ENCODE data around the gene MBTPS1.

The MBTPS1 gene

DNA sequence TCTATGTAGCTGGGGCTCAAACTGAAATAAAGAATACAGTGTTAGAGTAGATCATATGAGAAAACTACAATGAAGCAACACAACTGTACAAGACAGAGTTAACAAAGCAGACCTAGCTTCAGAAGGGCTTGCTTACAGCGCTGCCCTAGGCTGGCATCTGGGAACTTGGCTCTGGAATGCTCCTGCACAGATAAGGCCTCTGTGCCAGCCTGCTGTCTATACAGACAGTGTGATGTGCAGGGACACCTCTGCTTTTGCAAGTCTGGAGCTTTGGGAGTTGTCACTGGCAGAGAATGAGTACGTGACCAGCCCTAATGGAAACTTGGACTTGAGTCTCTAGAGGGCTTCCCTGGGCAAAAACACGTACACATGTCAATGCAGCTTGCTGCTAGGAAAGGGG, 42.0 kb downstream of the MBTPS1 start:
- DNase-seq: no peak

DNA sequence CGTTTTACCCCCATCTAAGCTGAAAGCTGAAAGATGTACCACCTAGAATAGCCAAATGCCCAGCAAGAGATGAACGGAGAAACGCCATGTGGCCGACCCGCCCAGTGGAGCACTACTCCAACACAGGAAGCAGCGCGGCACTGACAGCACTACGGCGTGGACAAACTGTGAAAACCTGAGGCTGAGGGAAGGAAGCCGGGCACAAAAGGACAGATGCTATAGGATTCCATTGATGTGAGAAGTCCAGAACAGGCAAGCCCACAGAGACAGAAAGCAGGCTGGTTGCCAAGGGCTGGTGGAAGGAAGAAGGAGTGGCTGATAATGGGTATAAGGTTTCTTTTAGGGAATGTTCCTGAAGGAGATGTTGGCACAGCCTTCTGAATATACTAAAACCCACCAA, 44.7 kb downstream of the MBTPS1 start:
- DNase-seq: no peak

- no peak for DNase-seq
Observed at GRCh38 chr16:84071121-84071520, 45.6 kb downstream of the MBTPS1 start.

DNA sequence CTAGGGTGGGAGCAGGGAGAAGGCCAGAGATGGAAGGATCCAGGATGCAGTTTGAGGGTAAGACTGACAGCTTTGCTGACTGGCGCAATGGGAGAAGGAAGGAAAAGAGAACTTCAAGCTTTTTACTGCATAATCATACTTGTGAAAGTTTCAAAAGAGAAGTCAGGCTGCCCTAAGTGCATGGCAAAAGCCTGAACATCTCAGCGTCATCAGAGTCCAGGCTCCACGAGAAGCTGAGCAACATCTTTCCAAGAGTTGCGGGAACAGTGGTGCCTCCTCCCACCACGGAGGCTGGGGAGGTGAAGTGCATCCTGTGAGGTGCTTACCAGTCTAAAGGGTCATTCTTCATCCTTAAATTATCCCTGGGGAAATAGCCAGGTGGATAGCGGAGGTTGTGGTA, 47.2 kb downstream of the MBTPS1 start:
- DNase-seq: no peak

GRCh38 chr16:84068783-84069462, 47.8 kb downstream of the MBTPS1 start:
- DNase-seq: no peak

- no peak for DNase-seq
Observed at GRCh38 chr16:84068041-84068440, 48.7 kb downstream of the MBTPS1 start.

- DNase-seq: no peak
Observed at GRCh38 chr16:84067640-84068039, 49.1 kb downstream of the MBTPS1 start.

- DNase-seq: no peak
Observed at GRCh38 chr16:84065536-84066132, 51.1 kb downstream of the MBTPS1 start.

- DNase-seq: no peak
Observed at GRCh38 chr16:84063980-84064379, 52.8 kb downstream of the MBTPS1 start.

- DNase-seq: peak; percentile 44
Observed at GRCh38 chr16:84062734-84063640, 53.8 kb downstream of the MBTPS1 start.

DNA sequence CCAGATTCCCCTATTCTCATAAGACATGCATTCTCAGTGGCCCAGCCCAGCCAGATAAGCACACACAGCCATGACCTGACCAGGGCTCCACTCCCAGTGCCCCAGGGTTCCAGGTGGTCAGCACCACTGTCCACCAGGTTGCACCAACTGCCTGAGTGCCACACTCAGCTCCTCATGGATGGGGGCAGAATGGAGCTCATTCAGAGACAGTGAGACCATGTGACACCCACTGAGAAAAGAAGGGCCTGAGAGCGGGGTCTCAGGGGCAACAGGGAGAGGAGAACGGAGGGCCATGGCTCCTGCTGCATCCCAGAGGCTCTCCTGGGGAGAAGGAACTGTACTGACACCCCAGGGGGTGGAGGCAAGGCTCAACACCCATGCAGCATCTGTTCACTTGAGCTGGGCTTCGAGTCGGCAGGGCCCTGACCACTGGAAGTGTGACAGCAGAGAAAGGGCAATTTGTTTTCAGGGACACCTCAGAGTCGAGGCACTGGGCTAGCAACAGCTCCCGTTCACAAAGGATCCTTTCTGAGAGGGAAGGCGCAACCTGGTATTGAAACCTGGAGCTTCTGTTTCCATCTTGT, 55.4 kb downstream of the MBTPS1 start:
- DNase-seq: no peak

GRCh38 chr16:84059946-84060901, 56.5 kb downstream of the MBTPS1 start:
- no peak for DNase-seq

DNA sequence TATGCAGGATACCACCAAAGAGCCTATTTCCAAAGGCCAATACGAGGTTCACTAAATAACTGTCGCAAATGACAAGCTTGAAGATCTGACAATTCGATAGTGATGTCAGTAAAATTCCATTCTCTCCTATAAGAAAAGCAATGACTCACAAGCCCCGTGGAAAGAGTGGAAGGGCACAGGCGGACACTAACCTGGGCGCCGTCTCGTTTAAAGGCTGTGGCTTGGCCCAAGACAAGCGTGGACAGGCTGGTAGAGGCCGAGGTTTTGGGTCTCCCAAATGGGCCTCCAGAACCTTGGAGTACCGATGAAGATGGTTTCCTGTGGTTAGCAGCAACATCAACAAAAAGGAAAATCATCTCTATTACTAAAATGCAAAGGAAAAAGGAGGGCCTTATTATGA, 57.6 kb downstream of the MBTPS1 start:
- DNase-seq: no peak

GRCh38 chr16:84058664-84059063, 58.1 kb downstream of the MBTPS1 start:
- DNase-seq: no peak

DNA sequence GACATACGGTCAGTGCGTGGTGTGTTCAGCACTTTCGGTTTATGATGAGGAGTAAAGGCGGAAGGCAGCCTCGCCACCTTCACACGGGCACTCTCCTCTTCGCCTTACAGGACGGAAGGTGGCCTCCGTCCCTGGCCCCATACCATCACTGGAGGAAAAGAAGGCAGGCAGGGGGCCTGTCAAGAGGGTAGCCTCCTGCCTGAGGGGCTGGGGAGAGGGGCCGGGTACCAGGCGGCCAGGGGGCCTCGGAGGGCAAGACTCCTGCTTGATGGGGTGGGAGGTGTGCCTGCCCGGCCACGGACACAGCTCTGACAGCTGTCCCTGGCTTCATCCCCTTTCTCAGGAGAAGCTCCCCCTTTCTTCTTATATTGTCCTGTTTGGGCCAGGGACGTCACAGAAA, 58.5 kb downstream of the MBTPS1 start:
- DNase-seq: no peak

GRCh38 chr16:84056933-84057332, 59.8 kb downstream of the MBTPS1 start:
- no peak for DNase-seq

- no peak for DNase-seq
Observed at GRCh38 chr16:84055801-84056634, 60.7 kb downstream of the MBTPS1 start.

- no peak for DNase-seq
Observed at GRCh38 chr16:84055366-84055765, 61.4 kb downstream of the MBTPS1 start.

DNA sequence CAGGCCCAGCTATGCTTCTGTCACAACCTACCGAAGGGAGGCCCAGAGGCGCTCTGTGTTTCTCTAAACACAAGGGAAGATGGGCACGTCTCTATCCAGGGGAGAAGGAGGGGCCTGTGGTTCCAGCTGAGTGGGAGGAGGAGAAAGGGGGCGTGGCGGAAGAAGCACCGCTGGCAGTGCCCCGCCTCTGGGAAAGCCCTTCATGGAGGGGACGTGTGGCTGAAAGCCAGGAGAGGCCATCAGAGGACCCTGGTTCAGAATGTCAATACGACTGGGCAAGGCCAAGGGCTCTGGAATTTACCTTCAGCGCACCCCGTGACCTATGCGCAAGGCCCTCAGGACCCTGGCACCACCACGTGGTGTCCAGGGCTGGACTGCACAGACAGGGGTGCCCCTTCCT, 61.8 kb downstream of the MBTPS1 start:
- no peak for DNase-seq

DNA sequence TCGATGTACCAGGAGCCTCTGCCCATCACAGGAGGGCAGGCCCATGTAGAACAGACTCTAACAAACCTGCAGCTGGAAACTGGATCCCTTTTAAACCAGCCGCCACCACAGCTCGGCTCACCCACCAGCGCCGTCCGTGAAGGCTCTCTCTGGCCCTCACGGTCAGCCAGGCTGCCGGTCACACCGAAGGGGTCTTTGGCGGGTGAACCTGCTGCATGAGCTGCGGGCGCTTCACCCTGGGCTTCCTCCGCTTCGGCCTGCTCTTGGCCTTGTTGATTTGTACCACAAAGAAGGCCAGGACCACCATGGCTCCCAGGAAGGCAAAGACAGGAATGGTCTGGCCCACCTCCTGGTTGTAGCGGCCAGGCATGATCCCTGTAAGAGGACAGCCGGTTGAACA, 62.5 kb downstream of the MBTPS1 start:
- DNase-seq: no peak

GRCh38 chr16:84053237-84053636, 63.5 kb downstream of the MBTPS1 start:
- no peak for DNase-seq
